Right lobe of liver (tissue), 6 donors: ENCODE results near the gene C1QC. TPM values are rescaled to one million over a fixed set of nuclear protein-coding genes. Genes with fewer than 3 reads are reported as not detected.

Source experiments
- ATAC-seq, 4 donors: fragments of 200-7000 bp; cut with Tn5 transposase; one replicate each; pipeline ENCODE4 v1.9.1; 2020; ENCODE audit warnings: mild to moderate bottlenecking in 4 of 4, moderate library complexity in 4 of 4
- DNase-seq, 3 donors: peaks; one replicate each; pipeline ENCODE4 v3.0.0-alpha.2; 2020
- H3K27ac ChIP-seq, 3 donors: fragments of 200-600 bp; one replicate each; pipeline ENCODE4 v1.8.0; 2022
- H3K27me3 ChIP-seq, 2 donors: fragments of 200-600 bp; one replicate each; pipeline ENCODE4 v1.8.0; 2022
- H3K36me3 ChIP-seq, 4 donors: fragments of 200-600 bp; sonication (generic) in 1 of 4; one replicate each; pipeline versions ENCODE4 v1.5.1 to v1.8.0; 2017 to 2022; ENCODE audit warnings: control low read depth in 1 of 4
- H3K4me1 ChIP-seq, 4 donors: fragments of 200-600 bp; sonication (generic) in 1 of 4; one replicate each; pipeline versions ENCODE4 v1.5.1 to v1.8.0; 2017 to 2022; ENCODE audit warnings: control low read depth in 1 of 4
- H3K4me3 ChIP-seq, 3 donors: fragments of 200-600 bp; one replicate each; pipeline ENCODE4 v1.8.0; 2022
- H3K9me3 ChIP-seq, 4 donors: fragments of 200-600 bp; sonication (generic) in 1 of 4; one replicate each; pipeline versions ENCODE4 v1.5.1 to v1.8.0; 2017 to 2022; ENCODE audit warnings: control low read depth in 1 of 4
- POLR2A ChIP-seq: fragments of 450-650 bp; IDR thresholded peaks from one replicate; pipeline ENCODE4 v1.6.1; 2017; ENCODE audit warnings: antibody characterized with exemption, mild to moderate bottlenecking
- WGBS: methylation state at CpG from one replicate; pipeline ENCODE4 v1.1.6; 2018; ENCODE audit warnings: low coverage, low lambda C conversion rate; ENCODE audit not compliant: insufficient coverage; ENCODE audit errors: missing lambda C conversion rate; 5-methylcytosine and 5-hydroxymethylcytosine counted together
- intact Hi-C, 2 donors: fragments of 100-400 bp; cut with DNase I; formaldehyde crosslinking; loops; one replicate each; pipeline versions ENCODE4 v1.11.2 to v1.14.1; 2022
- total RNA-seq, 6 experiments: library from RNA; depleted of rRNA in 2 of 6; stranded (reverse); fragments of >200 nt in 2 of 6; fragmentation: NEBNext Ultra II Directional in 3 of 6; extraction: Animal tissue kit (Norgen Biotek cat#: 25700) in 3 of 6; gene quantifications; one replicate each; pipeline versions ENCODE4 v1.1.0 to v1.2.4, GENCODE V29; 2016 to 2023
- TF ChIP-seq, protein P1 (sequence below), 4 donors: fragments of 200-600 bp in 3 of 4; fragments of 450-650 bp in 1 of 4; IDR thresholded peaks; one replicate each; pipeline versions ENCODE4 v1.5.1 to v1.8.0; 2016 to 2022; ENCODE audit warnings: antibody characterized with exemption in 4 of 4, mild to moderate bottlenecking in 2 of 4
- donor health status: DM: no; HTN: yes; CAD: no.
- donor health status: DM: no; HTN: no; CAD: no.
- donor health status: DM: no; HTN: no; CAD: no.
- donor health status: DM: no; HTN: yes; CAD: no.
- donor health status: DM: no; HTN: yes; CAD: no.

C1QC gene
- total RNA-seq, 6 experiments from 2014 or later, result 63.3 to 305 (median 71.9) TPM

- TF ChIP-seq, protein P1, sequence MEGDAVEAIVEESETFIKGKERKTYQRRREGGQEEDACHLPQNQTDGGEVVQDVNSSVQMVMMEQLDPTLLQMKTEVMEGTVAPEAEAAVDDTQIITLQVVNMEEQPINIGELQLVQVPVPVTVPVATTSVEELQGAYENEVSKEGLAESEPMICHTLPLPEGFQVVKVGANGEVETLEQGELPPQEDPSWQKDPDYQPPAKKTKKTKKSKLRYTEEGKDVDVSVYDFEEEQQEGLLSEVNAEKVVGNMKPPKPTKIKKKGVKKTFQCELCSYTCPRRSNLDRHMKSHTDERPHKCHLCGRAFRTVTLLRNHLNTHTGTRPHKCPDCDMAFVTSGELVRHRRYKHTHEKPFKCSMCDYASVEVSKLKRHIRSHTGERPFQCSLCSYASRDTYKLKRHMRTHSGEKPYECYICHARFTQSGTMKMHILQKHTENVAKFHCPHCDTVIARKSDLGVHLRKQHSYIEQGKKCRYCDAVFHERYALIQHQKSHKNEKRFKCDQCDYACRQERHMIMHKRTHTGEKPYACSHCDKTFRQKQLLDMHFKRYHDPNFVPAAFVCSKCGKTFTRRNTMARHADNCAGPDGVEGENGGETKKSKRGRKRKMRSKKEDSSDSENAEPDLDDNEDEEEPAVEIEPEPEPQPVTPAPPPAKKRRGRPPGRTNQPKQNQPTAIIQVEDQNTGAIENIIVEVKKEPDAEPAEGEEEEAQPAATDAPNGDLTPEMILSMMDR (IDR thresholded peaks at IDR 0.05), result no peak
- no peak for TF ChIP-seq POLR2A
- Histone ChIP-seq H3K4me1 (no peaks in the 10 kb centered on the region), H3K27me3 (no peaks in the 10 kb centered on the region), H3K36me3 (no peaks in the 10 kb centered on the region), H3K9me3 (no peaks in the 10 kb centered on the region), H3K4me3 (no peak overlapping the region), H3K27ac (no peak overlapping the region)
- DNase-seq (no peak), ATAC-seq (peak in 1 of 4 donors; percentile 5)
- intact Hi-C loops, result no loop called here
- WGBS, result no CpG with 5 or more reads among the region's 12 CpGs
Observed at GRCh38 chr1:22601610-22602009, 41.8 kb upstream of the C1QC start.

GRCh38 chr1:22602060-22602740, 41.2 kb upstream of the C1QC start:
- H3K4me3 ChIP-seq, result no peak overlapping the region
- H3K4me1 ChIP-seq, result no peaks in the 10 kb centered on the region
- H3K27me3 ChIP-seq, result no peaks in the 10 kb centered on the region
- no peak overlapping the region for H3K27ac ChIP-seq
- TF ChIP-seq, protein P1 (IDR thresholded peaks at IDR 0.05), result no peak
- no peak for TF ChIP-seq POLR2A
- no peaks in the 10 kb centered on the region for H3K36me3 ChIP-seq
- ATAC-seq (peak in 1 of 4 donors; percentile 6), DNase-seq (no peak)
- 71% methylated on average over 4 of the region's 18 CpGs for WGBS
- intact Hi-C loops, result no loop called here
- H3K9me3 ChIP-seq, result no peaks in the 10 kb centered on the region

DNA sequence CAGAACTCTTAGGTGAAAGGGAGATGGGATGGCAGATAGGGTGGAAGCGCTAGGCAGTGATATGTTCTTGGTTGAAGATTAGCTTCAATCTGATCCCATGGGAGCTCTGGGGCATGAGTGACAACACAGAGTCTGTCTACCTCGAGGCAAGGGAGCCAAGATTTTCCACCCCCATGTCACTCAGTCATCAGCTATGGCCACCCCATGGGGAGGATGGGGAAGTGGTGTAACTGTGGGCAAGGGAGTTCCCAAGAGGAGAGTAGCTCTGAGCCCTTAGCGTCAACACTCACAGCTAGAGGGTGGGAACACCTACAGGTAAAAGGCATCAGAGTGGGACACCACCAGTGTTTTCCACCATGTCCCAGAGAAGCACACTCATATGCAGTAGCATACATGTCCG, 37.3 kb upstream of the C1QC start:
- WGBS, result 38% methylated on average over 3 of the region's 4 CpGs
- ATAC-seq, result no peak
- Histone ChIP-seq H3K4me3 (no peak overlapping the region), H3K9me3 (no peaks in the 10 kb centered on the region), H3K27ac (no peak overlapping the region), H3K4me1 (no peaks in the 10 kb centered on the region), H3K27me3 (no peaks in the 10 kb centered on the region), H3K36me3 (no peaks in the 10 kb centered on the region)
- no peak for DNase-seq
- intact Hi-C loops, result no loop called here
- TF ChIP-seq POLR2A, result no peak
- TF ChIP-seq, protein P1 (IDR thresholded peaks at IDR 0.05), result no peak

DNA sequence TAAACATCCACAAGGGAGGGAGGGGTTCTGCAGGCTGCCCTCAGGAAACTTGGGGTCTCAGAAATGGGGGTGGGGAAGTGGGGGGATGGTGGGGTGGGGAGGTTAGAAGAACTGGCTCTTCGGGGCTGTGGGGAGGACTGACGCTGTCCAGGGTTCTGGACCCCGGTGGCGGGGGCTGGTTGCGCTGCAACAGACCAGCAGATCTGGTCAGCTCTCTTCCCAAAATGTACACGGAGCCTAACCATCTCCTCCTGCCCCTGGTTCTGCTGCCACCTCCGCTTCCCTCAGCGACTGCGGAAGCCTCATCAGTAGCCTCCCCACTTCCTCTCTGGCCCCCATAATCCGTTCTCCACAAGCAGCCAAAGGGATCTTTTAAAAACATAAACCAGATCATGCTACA, 36.3 kb upstream of the C1QC start:
- ATAC-seq (no peak), DNase-seq (no peak)
- Histone ChIP-seq H3K36me3 (no peaks in the 10 kb centered on the region), H3K9me3 (no peaks in the 10 kb centered on the region), H3K4me3 (no peak overlapping the region), H3K4me1 (no peaks in the 10 kb centered on the region), H3K27me3 (no peaks in the 10 kb centered on the region), H3K27ac (no peak overlapping the region)
- 4% methylated on average over 9 of the region's 10 CpGs for WGBS
- no peak for TF ChIP-seq POLR2A
- TF ChIP-seq, protein P1 (IDR thresholded peaks at IDR 0.05), result no peak
- intact Hi-C loops, result no loop called here
